HuH-7 (cell line): Measurements from ENCODE around the gene EEA1.
A peak's percentile ranks its signal among the peaks of the same experiment; 100 is the strongest.

Source experiments
- DNase-seq: peaks from one replicate; pipeline ENCODE4 v3.0.0; 2011; ENCODE audit warnings: low spot score

Gene EEA1

GRCh38 chr12:92886131-92886530, 43.0 kb downstream of the EEA1 start:
- DNase-seq, result no peak

- no peak for DNase-seq
Observed at GRCh38 chr12:92879698-92880322, 49.3 kb downstream of the EEA1 start.

GRCh38 chr12:92877904-92878303, 51.2 kb downstream of the EEA1 start:
- no peak for DNase-seq

GRCh38 chr12:92876496-92876895, 52.6 kb downstream of the EEA1 start:
- no peak for DNase-seq

GRCh38 chr12:92871116-92871515, 58.0 kb downstream of the EEA1 start:
- DNase-seq, result no peak

GRCh38 chr12:92866418-92866817, 62.7 kb downstream of the EEA1 start:
- DNase-seq, result no peak

GRCh38 chr12:92863251-92863650, 65.8 kb downstream of the EEA1 start:
- no peak for DNase-seq

- no peak for DNase-seq
Observed at GRCh38 chr12:92861381-92861780, 67.7 kb downstream of the EEA1 start.

GRCh38 chr12:92860521-92860920, 68.6 kb downstream of the EEA1 start:
- no peak for DNase-seq

GRCh38 chr12:92859650-92860386, 69.3 kb downstream of the EEA1 start:
- no peak for DNase-seq

- no peak for DNase-seq
Observed at GRCh38 chr12:92857818-92858217, 71.3 kb downstream of the EEA1 start.

- DNase-seq, result no peak
Observed at GRCh38 chr12:92854344-92854743, 74.8 kb downstream of the EEA1 start.

- no peak for DNase-seq
Observed at GRCh38 chr12:92848740-92849139, 80.4 kb downstream of the EEA1 start.

GRCh38 chr12:92847368-92847767, 81.7 kb downstream of the EEA1 start:
- DNase-seq, result no peak

- peak; percentile 18 for DNase-seq
Observed at GRCh38 chr12:92845329-92845728, 83.8 kb downstream of the EEA1 start.

- DNase-seq, result no peak
Observed at GRCh38 chr12:92844151-92844763, 84.8 kb downstream of the EEA1 start.

GRCh38 chr12:92829686-92830282, 99.3 kb downstream of the EEA1 start:
- DNase-seq, result no peak

GRCh38 chr12:92828565-92828964, 100.5 kb downstream of the EEA1 start:
- peak; percentile 10 for DNase-seq

GRCh38 chr12:92827836-92828431, 101.2 kb downstream of the EEA1 start:
- peak; percentile 43 for DNase-seq

- no peak for DNase-seq
Observed at GRCh38 chr12:92821142-92821541, 108.0 kb downstream of the EEA1 start.

- no peak for DNase-seq
Observed at GRCh38 chr12:92814584-92814983, 114.5 kb downstream of the EEA1 start.

GRCh38 chr12:92810370-92810769, 118.7 kb downstream of the EEA1 start:
- DNase-seq, result no peak

GRCh38 chr12:92803903-92804302, 125.2 kb downstream of the EEA1 start:
- no peak for DNase-seq
